H1 (cell line): ENCODE measurements around the gene FXYD5. TPM values are rescaled to one million over a fixed set of nuclear protein-coding genes. Genes with fewer than 3 reads are reported as not detected.

Source experiments
- CTCF ChIA-PET: fragments of 300-600 bp; sonication (Branson Sonifier 250); formaldehyde crosslinking; loops from one replicate; lab custom pipeline; 2021; ENCODE audit not compliant: partially characterized antibody; lab: Charles Lee
- POLR2A ChIA-PET: fragments of 300-600 bp; sonication (Branson Sonifier 250); formaldehyde crosslinking; loops from one replicate; lab custom pipeline; 2021; ENCODE audit warnings: inconsistent platforms; ENCODE audit not compliant: partially characterized antibody; lab: Charles Lee
- DNase-seq, 2 experiments: peaks; one replicate each; pipeline versions ENCODE4 v3.0.0 to v3.0.0-alpha.2; 2010 to 2022; ENCODE audit warnings: low spot score in 2 of 2, low read depth in 1 of 2, mixed read lengths in 1 of 2
- FAIRE-seq: peaks from 2 replicates; lab custom pipeline; 2011; peaks lifted over from hg19 to GRCh38; lab: Jason Lieb, UNC
- H2AFZ ChIP-seq: 2 replicates; pipeline ENCODE4 v1.8.1; 2012; ENCODE audit warnings: low read length, inconsistent platforms
- H2AK5ac ChIP-seq: 2 replicates; pipeline ENCODE4 v1.6.1; 2013; ENCODE audit warnings: low read depth, low read length
- H2BK120ac ChIP-seq: replicated peaks from 2 replicates; pipeline ENCODE3; 2013; ENCODE audit warnings: low read depth, low read length, inconsistent platforms
- H2BK12ac ChIP-seq: 2 replicates; pipeline ENCODE4 v1.6.1; 2013; ENCODE audit warnings: low read depth, low read length
- H2BK15ac ChIP-seq: 2 replicates; pipeline ENCODE4 v1.6.1; 2013; ENCODE audit warnings: low read length
- H2BK20ac ChIP-seq: 2 replicates; pipeline ENCODE4 v1.6.1; 2013; ENCODE audit warnings: low read length
- H2BK5ac ChIP-seq: 2 replicates; pipeline ENCODE4 v1.6.1; 2013; ENCODE audit warnings: low read depth, low read length
- H3K14ac ChIP-seq: 2 replicates; pipeline ENCODE4 v1.6.1; 2013; ENCODE audit warnings: inconsistent platforms; ENCODE audit not compliant: insufficient read length
- H3K18ac ChIP-seq: 2 replicates; pipeline ENCODE4 v1.6.1; 2013; ENCODE audit warnings: low read length; ENCODE audit errors: extremely low read depth
- H3K23ac ChIP-seq: 2 replicates; pipeline ENCODE4 v1.6.1; 2013; ENCODE audit warnings: inconsistent platforms; ENCODE audit not compliant: insufficient read length
- H3K23me2 ChIP-seq: 2 replicates; pipeline ENCODE4 v1.6.1; 2013; ENCODE audit warnings: low read depth, low read length
- H3K27ac ChIP-seq: 2 replicates; pipeline ENCODE4 v1.6.1; 2011; ENCODE audit warnings: low read depth, low read length, inconsistent platforms
- H3K27me3 ChIP-seq, 4 experiments: replicated peaks in 1 of 4; 1 replicate in 1 of 4; 2 replicates in 3 of 4; pipeline versions ENCODE4 v1.6.1 to v1.8.1; 2011 to 2013; ENCODE audit warnings: low read length in 3 of 4, mild to moderate bottlenecking in 3 of 4, inconsistent platforms in 2 of 4, mixed read lengths in 2 of 4, moderate library complexity in 1 of 4; ENCODE audit not compliant: control insufficient read depth in 3 of 4, insufficient read depth in 3 of 4; ENCODE audit errors: extremely low read depth in 1 of 4
- H3K36me3 ChIP-seq, 4 experiments: 2 replicates each; pipeline versions ENCODE4 v1.6.1 to v1.8.1; 2011 to 2013; ENCODE audit warnings: mild to moderate bottlenecking in 4 of 4, low read length in 3 of 4, moderate library complexity in 2 of 4, control low read depth in 1 of 4, inconsistent platforms in 1 of 4; ENCODE audit not compliant: insufficient read depth in 4 of 4, control insufficient read depth in 2 of 4
- H3K4ac ChIP-seq: replicated peaks from 2 replicates; pipeline ENCODE3; 2013; ENCODE audit warnings: low read length, low read depth, mixed read lengths, inconsistent platforms; ENCODE audit not compliant: insufficient read length
- H3K4me1 ChIP-seq, 4 experiments: replicated peaks in 1 of 4; 1 replicate in 1 of 4; 2 replicates in 3 of 4; pipeline versions ENCODE4 v1.6.1 to v1.8.1; 2011 to 2013; ENCODE audit warnings: low read length in 3 of 4, inconsistent platforms in 2 of 4, mixed read lengths in 1 of 4; ENCODE audit not compliant: insufficient read depth in 4 of 4, control insufficient read depth in 3 of 4
- H3K4me2 ChIP-seq, 2 experiments: 2 replicates each; pipeline versions ENCODE4 v1.6.1 to v1.8.1; 2011 to 2013; ENCODE audit warnings: low read depth in 2 of 2, low read length in 2 of 2, control low read depth in 1 of 2, inconsistent platforms in 1 of 2, mild to moderate bottlenecking in 1 of 2; ENCODE audit not compliant: insufficient read depth in 1 of 2
- H3K4me3 ChIP-seq, 4 experiments: fragments of 200-600, 300-600 bp in 1 of 4; sonication (generic), shearing (Covaris generic), sonication (Bioruptor Twin) in 1 of 4; 2 replicates each; pipeline versions ENCODE4 v1.5.1 to v1.8.1; 2011 to 2016; ENCODE audit warnings: low read length in 4 of 4, low read depth in 3 of 4, control low read depth in 2 of 4, inconsistent platforms in 2 of 4, mild to moderate bottlenecking in 2 of 4, mixed read lengths in 1 of 4, moderate library complexity in 1 of 4; ENCODE audit not compliant: insufficient read depth in 2 of 4; ENCODE audit errors: extremely low read depth in 1 of 4
- H3K56ac ChIP-seq: replicated peaks from 2 replicates; pipeline ENCODE3; 2013; ENCODE audit warnings: low read depth, mild to moderate bottlenecking, mixed read lengths, low read length, inconsistent platforms; ENCODE audit not compliant: insufficient read length
- H3K79me1 ChIP-seq: 2 replicates; pipeline ENCODE4 v1.6.1; 2013; ENCODE audit warnings: low read depth, low read length, control low read depth
- H3K79me2 ChIP-seq, 2 experiments: 2 replicates each; pipeline versions ENCODE4 v1.6.1 to v1.8.1; 2012 to 2013; ENCODE audit warnings: low read length in 2 of 2, mild to moderate bottlenecking in 2 of 2, inconsistent platforms in 1 of 2; ENCODE audit not compliant: insufficient read depth in 2 of 2, control insufficient read depth in 1 of 2
- H3K9ac ChIP-seq, 4 experiments: replicated peaks in 1 of 4; 1 replicate in 1 of 4; 2 replicates in 3 of 4; pipeline versions ENCODE4 v1.6.1 to v1.8.1; 2011 to 2013; ENCODE audit warnings: low read depth in 3 of 4, low read length in 3 of 4, control low read depth in 2 of 4, mild to moderate bottlenecking in 2 of 4, moderate library complexity in 2 of 4, inconsistent platforms in 1 of 4; ENCODE audit errors: extremely low read depth in 1 of 4
- H3K9me3 ChIP-seq, 2 experiments: 2 replicates each; pipeline versions ENCODE4 v1.6.1 to v1.8.1; 2012 to 2013; ENCODE audit warnings: mild to moderate bottlenecking in 2 of 2, moderate library complexity in 2 of 2, control low read depth in 1 of 2, inconsistent platforms in 1 of 2, low read depth in 1 of 2, low read length in 1 of 2, mixed read lengths in 1 of 2; ENCODE audit not compliant: insufficient read depth in 2 of 2
- H4K20me1 ChIP-seq, 2 experiments: replicated peaks in 1 of 2; 2 replicates each; pipeline versions ENCODE3 to v1.8.1; 2011 to 2013; ENCODE audit warnings: inconsistent platforms in 2 of 2, low read length in 2 of 2, mild to moderate bottlenecking in 1 of 2; ENCODE audit not compliant: insufficient read depth in 2 of 2, control insufficient read depth in 1 of 2
- H4K5ac ChIP-seq: 2 replicates; pipeline ENCODE4 v1.6.1; 2013; ENCODE audit warnings: low read length, low read depth, mixed read lengths, inconsistent platforms; ENCODE audit not compliant: insufficient read length
- H4K8ac ChIP-seq: 2 replicates; pipeline ENCODE4 v1.8.0; 2013; ENCODE audit warnings: mild to moderate bottlenecking, moderate library complexity, low read length, inconsistent platforms; ENCODE audit not compliant: insufficient read depth; ENCODE audit errors: extremely low read depth
- H4K91ac ChIP-seq: replicated peaks from 2 replicates; pipeline ENCODE3; 2013; ENCODE audit warnings: low read length, mixed read lengths, inconsistent platforms; ENCODE audit not compliant: insufficient read length
- EP300 ChIP-seq, 2 experiments: IDR thresholded peaks; 1 replicate in 1 of 2; 2 replicates in 1 of 2; pipeline ENCODE4 v1.6.1; 2011 to 2012; ENCODE audit warnings: low read depth in 2 of 2, low read length in 2 of 2, mild to moderate bottlenecking in 2 of 2, borderline replicate concordance in 1 of 2, inconsistent platforms in 1 of 2, moderate library complexity in 1 of 2
- WGBS, 2 experiments: shearing (Covaris generic) in 1 of 2; methylation state at CpG; one replicate each; pipeline versions ENCODE4 v1.1.6 to v1.1.7; 2013 to 2015; ENCODE audit warnings: low lambda C conversion rate in 2 of 2, mixed read lengths in 2 of 2, inconsistent platforms in 1 of 2, low coverage in 1 of 2, missing lambda C conversion rate in 1 of 2; ENCODE audit not compliant: insufficient replicate concordance in 2 of 2, insufficient coverage in 1 of 2, insufficient read length in 1 of 2; ENCODE audit errors: extremely low coverage in 1 of 2, missing lambda C conversion rate in 1 of 2; 5-methylcytosine and 5-hydroxymethylcytosine counted together
- polyA plus RNA-seq, 7 experiments: library from polyadenylated mRNA; depleted of rRNA in 3 of 7; stranded (reverse) in 5 of 7; unstranded in 2 of 7; fragments of >200 nt in 5 of 7; fragments of 200-250 nt in 2 of 7; gene quantifications; 1 replicate in 5 of 7; 2 replicates in 1 of 7; 4 replicates in 1 of 7; pipeline versions ENCODE4 v1.2.1 to v1.2.3, GENCODE V29; 2011 to 2013; ENCODE audit warnings: missing spikeins in 2 of 7, mixed read lengths in 2 of 7
- total RNA-seq: library from RNA; stranded (reverse); fragmentation: NEBNext Ultra II Directional; extraction: Animal tissue kit (Norgen Biotek cat#: 25700); gene quantifications from 2 replicates; pipeline ENCODE4 v1.2.1, GENCODE V29; 2021

Gene FXYD5
- total and polyA plus RNA-seq, 2 of the 8 experiments (the other 6 are each of a cell fraction or from before 2014, with no cell fraction given), result 99.0 to 191 TPM

DNA sequence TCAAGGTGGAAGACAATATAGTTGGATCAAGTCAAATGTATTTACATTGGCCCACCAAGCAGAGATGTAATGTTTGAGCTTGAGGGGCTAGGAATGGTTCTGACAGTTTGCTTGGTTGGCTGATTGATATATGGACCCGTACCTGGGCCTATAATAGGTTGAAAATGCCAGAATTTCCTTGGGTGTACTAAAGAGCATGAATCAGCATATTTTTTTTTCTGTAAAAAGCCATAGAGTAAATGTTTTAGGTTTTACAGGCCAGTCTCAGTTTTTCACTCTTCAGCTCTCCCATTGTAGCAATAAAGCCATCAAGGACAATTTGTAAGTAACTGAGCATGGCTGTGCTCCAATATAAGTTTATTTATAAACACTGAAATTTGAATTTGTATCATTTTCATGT lies 26.9 kb downstream of the FXYD5 start:
- H2BK20ac ChIP-seq, result no peak overlapping the region
- H3K36me3 ChIP-seq, result no peaks in the 10 kb centered on the region
- FAIRE-seq (no peak), DNase-seq (no peak)
- H3K9me3 ChIP-seq, result no peaks in the 10 kb centered on the region
- no peaks in the 10 kb centered on the region for H3K79me1 ChIP-seq
- no peak overlapping the region for H2BK120ac ChIP-seq
- no peak overlapping the region for H3K18ac ChIP-seq
- no peak overlapping the region for H2BK5ac ChIP-seq
- no peak overlapping the region for H3K4ac ChIP-seq
- H4K20me1 ChIP-seq, result no peaks in the 10 kb centered on the region
- no peak overlapping the region for H3K27ac ChIP-seq
- H3K79me2 ChIP-seq, result no peaks in the 10 kb centered on the region
- no peak overlapping the region for H3K23ac ChIP-seq
- no peak overlapping the region for H2BK12ac ChIP-seq
- H4K91ac ChIP-seq, result no peak overlapping the region
- H3K9ac ChIP-seq, result no peak overlapping the region
- H2AK5ac ChIP-seq, result no peak overlapping the region
- H3K14ac ChIP-seq, result no peak overlapping the region
- H3K27me3 ChIP-seq, result no peaks in the 10 kb centered on the region; a peak in 1 of 7 replicates
- no peak overlapping the region for H4K5ac ChIP-seq
- H2AFZ ChIP-seq, result no peak overlapping the region
- H3K4me1 ChIP-seq, result no peaks in the 10 kb centered on the region
- ChIA-PET POLR2A (interaction anchor here (1.3 to 5.0 kb wide), 3 partner anchors 9 to 27 kb away, joined by 3 to 28 read pairs (median 3); partner anchors contain the start of gene FXYD5), CTCF (interaction anchor here (1.0 to 1.5 kb wide), 2 partner anchors 34 to 70 kb away, joined by 3 to 4 read pairs; no protein-coding TSS in a partner anchor)
- WGBS, 2 experiments, result 84% methylated on average over 1 of the region's 1 CpG; no CpG with 5 or more reads in 1 of the 2 experiments
- no peaks in the 10 kb centered on the region for H3K23me2 ChIP-seq
- no peak overlapping the region for H2BK15ac ChIP-seq
- H4K8ac ChIP-seq, result no peak overlapping the region
- no peak overlapping the region for H3K4me2 ChIP-seq
- H3K56ac ChIP-seq, result no peak overlapping the region
- H3K4me3 ChIP-seq, result no peak overlapping the region
- no peak for TF ChIP-seq EP300 (IDR thresholded peaks at IDR 0.05; ENCODE audit: borderline replicate concordance in 1 of 2, low read depth in 2 of 2, low read length in 2 of 2)
